ENCODE data around the gene BCAP29.
A peak's percentile ranks its signal among the peaks of the same experiment; 100 is the strongest.

BCAP29 gene

GRCh38 chr7:107580716-107581383, 804 bp downstream of the BCAP29 start:
- no peak for DNase-seq (ENCODE audit: low read depth)
- TF ChIP-seq POLR2A (IDR thresholded peaks at IDR 0.05; ENCODE audit: extremely low read depth, insufficient read length) (no peak), MYC (IDR thresholded peaks at IDR 0.05; ENCODE audit: low read depth, low read length) (no peak)
- TF ChIP-seq, protein P1, sequence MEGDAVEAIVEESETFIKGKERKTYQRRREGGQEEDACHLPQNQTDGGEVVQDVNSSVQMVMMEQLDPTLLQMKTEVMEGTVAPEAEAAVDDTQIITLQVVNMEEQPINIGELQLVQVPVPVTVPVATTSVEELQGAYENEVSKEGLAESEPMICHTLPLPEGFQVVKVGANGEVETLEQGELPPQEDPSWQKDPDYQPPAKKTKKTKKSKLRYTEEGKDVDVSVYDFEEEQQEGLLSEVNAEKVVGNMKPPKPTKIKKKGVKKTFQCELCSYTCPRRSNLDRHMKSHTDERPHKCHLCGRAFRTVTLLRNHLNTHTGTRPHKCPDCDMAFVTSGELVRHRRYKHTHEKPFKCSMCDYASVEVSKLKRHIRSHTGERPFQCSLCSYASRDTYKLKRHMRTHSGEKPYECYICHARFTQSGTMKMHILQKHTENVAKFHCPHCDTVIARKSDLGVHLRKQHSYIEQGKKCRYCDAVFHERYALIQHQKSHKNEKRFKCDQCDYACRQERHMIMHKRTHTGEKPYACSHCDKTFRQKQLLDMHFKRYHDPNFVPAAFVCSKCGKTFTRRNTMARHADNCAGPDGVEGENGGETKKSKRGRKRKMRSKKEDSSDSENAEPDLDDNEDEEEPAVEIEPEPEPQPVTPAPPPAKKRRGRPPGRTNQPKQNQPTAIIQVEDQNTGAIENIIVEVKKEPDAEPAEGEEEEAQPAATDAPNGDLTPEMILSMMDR (IDR thresholded peaks at IDR 0.05; ENCODE audit: low read depth, low read length): no peak
- TF ChIP-seq, protein P2, sequence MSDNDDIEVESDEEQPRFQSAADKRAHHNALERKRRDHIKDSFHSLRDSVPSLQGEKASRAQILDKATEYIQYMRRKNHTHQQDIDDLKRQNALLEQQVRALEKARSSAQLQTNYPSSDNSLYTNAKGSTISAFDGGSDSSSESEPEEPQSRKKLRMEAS (IDR thresholded peaks at IDR 0.05; ENCODE audit: low read depth, low read length): no peak; the same call in 1 of the 2 replicates
- H3K4me3 ChIP-seq (ENCODE audit: low read depth, low read length): peak overlapping the region; percentile 89

- TF ChIP-seq, protein P2 (IDR thresholded peaks at IDR 0.05; ENCODE audit: low read depth, low read length): no peak
- TF ChIP-seq MYC (IDR thresholded peaks at IDR 0.05; ENCODE audit: low read depth, low read length): no peak
- no peak for TF ChIP-seq POLR2A (IDR thresholded peaks at IDR 0.05; ENCODE audit: extremely low read depth, insufficient read length)
- TF ChIP-seq, protein P1 (IDR thresholded peaks at IDR 0.05; ENCODE audit: low read depth, low read length): no peak
- no peak for DNase-seq (ENCODE audit: low read depth)
- H3K4me3 ChIP-seq (ENCODE audit: low read depth, low read length): peak overlapping the region; percentile 89
Observed at GRCh38 chr7:107581387-107582013, 1.5 kb downstream of the BCAP29 start.

GRCh38 chr7:107582875-107583274, 2.8 kb downstream of the BCAP29 start:
- TF ChIP-seq MYC (IDR thresholded peaks at IDR 0.05; ENCODE audit: low read depth, low read length) (no peak), POLR2A (IDR thresholded peaks at IDR 0.05; ENCODE audit: extremely low read depth, insufficient read length) (no peak)
- TF ChIP-seq, protein P2 (IDR thresholded peaks at IDR 0.05; ENCODE audit: low read depth, low read length): no peak
- TF ChIP-seq, protein P1 (IDR thresholded peaks at IDR 0.05; ENCODE audit: low read depth, low read length): no peak
- DNase-seq (ENCODE audit: low read depth): no peak
- H3K4me3 ChIP-seq (ENCODE audit: low read depth, low read length): no peak overlapping the region

GRCh38 chr7:107584716-107585115, 4.7 kb downstream of the BCAP29 start:
- no peak for DNase-seq (ENCODE audit: low read depth)
- TF ChIP-seq, protein P2 (IDR thresholded peaks at IDR 0.05; ENCODE audit: low read depth, low read length): no peak
- TF ChIP-seq, protein P1 (IDR thresholded peaks at IDR 0.05; ENCODE audit: low read depth, low read length): no peak
- no peak for TF ChIP-seq MYC (IDR thresholded peaks at IDR 0.05; ENCODE audit: low read depth, low read length)
- no peak for TF ChIP-seq POLR2A (IDR thresholded peaks at IDR 0.05; ENCODE audit: extremely low read depth, insufficient read length)

GRCh38 chr7:107588529-107589130, 8.6 kb downstream of the BCAP29 start:
- H3K4me3 ChIP-seq (ENCODE audit: low read depth, low read length): no peak overlapping the region
- TF ChIP-seq POLR2A (IDR thresholded peaks at IDR 0.05; ENCODE audit: extremely low read depth, insufficient read length) (no peak), MYC (IDR thresholded peaks at IDR 0.05; ENCODE audit: low read depth, low read length) (no peak)
- TF ChIP-seq, protein P1 (IDR thresholded peaks at IDR 0.05; ENCODE audit: low read depth, low read length): no peak
- TF ChIP-seq, protein P2 (IDR thresholded peaks at IDR 0.05; ENCODE audit: low read depth, low read length): no peak
- DNase-seq (ENCODE audit: low read depth): no peak

More at GRCh38 chr7:107584716-107585115, 4.7 kb downstream of the BCAP29 start:
- H3K4me3 ChIP-seq (ENCODE audit: low read depth, low read length): no peak overlapping the region
